ENCODE results near the gene SPOP.

SPOP gene

DNA sequence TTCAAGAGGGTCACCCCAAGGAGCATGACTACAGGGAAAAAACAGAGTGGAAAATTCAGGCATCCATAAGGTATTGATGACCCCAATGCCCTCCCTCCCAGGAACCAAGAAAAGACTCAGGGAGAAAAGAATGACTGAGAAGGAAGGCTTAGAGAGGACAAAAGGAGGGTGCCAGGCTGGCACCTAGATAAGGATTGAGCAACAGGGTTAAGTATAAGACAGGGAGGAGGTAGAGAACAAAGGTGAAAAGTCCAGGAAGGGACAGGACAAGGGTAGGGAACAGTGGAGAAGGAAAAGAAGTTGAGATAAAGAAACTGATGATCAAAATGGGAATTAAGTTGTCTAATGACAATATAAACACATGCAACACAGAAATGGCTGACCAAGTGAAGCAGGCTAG is 27.4 kb upstream of the SPOP start:
- Histone ChIP-seq H3K36me3 (ENCODE audit: low read length) (0 out of 2 replicates have a peak, but pooled peaks cover 3% of the 10 kb centered on the region), H3K4me2 (ENCODE audit: low read depth, low read length, poor library complexity, severe bottlenecking) (no peak overlapping the region)

DNA sequence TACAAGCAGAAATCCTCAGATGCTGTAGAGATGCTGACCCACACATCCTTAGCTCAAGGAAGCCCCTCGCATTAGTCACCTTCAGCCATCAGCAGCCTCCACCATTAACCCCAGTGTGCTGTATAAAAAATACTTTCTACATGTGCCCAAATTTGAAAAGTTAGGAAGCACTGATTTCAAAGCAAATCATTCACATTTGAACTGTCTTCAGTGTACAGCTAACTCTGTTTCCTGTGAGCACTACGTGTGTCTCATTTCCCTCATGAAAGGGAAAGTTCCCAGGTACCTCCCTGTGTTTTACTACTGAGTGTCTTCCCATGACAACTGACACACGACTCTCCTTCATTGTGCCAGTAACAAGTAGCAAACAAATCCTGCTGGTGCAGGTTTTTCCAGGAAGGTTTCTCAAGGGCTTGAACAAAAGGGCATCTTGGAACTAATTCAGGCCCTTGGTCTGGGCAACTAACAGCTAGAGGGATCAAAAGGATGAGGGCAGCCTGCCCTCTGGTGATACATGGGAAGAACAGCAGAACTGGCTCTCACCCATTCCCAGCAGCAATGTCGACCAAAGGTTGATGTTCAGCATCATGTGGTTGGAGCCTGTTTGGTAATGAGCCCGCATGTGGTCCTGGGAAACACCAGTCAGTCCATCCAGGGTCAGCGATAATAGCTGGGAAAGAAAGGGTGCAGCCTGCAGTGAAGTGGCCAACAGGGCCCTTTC is 25.8 kb upstream of the SPOP start:
- Histone ChIP-seq H2AFZ (ENCODE audit: low read depth, low read length, severe bottlenecking) (no peak overlapping the region), H3K4me2 (ENCODE audit: low read depth, low read length, poor library complexity, severe bottlenecking) (no peak overlapping the region), H3K9me2 (replicated peaks; ENCODE audit: insufficient read depth, low read length) (no peaks in the 10 kb centered on the region), H3F3A (ENCODE audit: insufficient read depth) (no peaks in the 10 kb centered on the region), H3K27me3 (ENCODE audit: low read length) (no peaks in the 10 kb centered on the region), H3K36me3 (ENCODE audit: low read length) (0 out of 2 replicates have a peak, but pooled peaks cover 3% of the 10 kb centered on the region), H3K9me3 (ENCODE audit: insufficient read depth, low read length) (no peaks in the 10 kb centered on the region), H4K20me1 (ENCODE audit: low read depth, low read length) (no peaks in the 10 kb centered on the region), H3K79me2 (ENCODE audit: insufficient read depth, low read length) (peaks cover 10% of the 10 kb centered on the region), H3K9ac (ENCODE audit: low read length) (no peak overlapping the region), H3K4me3 (ENCODE audit: insufficient read depth, low read length, poor library complexity, severe bottlenecking) (no peak overlapping the region), H3K27ac (ENCODE audit: low read depth, low read length) (no peak overlapping the region)
- TF ChIP-seq, protein P1, sequence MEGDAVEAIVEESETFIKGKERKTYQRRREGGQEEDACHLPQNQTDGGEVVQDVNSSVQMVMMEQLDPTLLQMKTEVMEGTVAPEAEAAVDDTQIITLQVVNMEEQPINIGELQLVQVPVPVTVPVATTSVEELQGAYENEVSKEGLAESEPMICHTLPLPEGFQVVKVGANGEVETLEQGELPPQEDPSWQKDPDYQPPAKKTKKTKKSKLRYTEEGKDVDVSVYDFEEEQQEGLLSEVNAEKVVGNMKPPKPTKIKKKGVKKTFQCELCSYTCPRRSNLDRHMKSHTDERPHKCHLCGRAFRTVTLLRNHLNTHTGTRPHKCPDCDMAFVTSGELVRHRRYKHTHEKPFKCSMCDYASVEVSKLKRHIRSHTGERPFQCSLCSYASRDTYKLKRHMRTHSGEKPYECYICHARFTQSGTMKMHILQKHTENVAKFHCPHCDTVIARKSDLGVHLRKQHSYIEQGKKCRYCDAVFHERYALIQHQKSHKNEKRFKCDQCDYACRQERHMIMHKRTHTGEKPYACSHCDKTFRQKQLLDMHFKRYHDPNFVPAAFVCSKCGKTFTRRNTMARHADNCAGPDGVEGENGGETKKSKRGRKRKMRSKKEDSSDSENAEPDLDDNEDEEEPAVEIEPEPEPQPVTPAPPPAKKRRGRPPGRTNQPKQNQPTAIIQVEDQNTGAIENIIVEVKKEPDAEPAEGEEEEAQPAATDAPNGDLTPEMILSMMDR (IDR thresholded peaks at IDR 0.05; ENCODE audit: insufficient read depth, low read length, poor library complexity, severe bottlenecking), result no peak
- TF ChIP-seq EZH2phosphoT487 (conservative IDR thresholded peaks at IDR 0.05; ENCODE audit: low read length), result no peak

More for the DNA sequence above, 27.4 kb upstream of the SPOP start:
- no peaks in the 10 kb centered on the region for H4K20me1 ChIP-seq (ENCODE audit: low read depth, low read length)
- H3K9me3 ChIP-seq (ENCODE audit: insufficient read depth, low read length), result no peaks in the 10 kb centered on the region
- no peaks in the 10 kb centered on the region for H3K27me3 ChIP-seq (ENCODE audit: low read length)
- H3F3A ChIP-seq (ENCODE audit: insufficient read depth), result no peaks in the 10 kb centered on the region
- no peak overlapping the region for H3K4me3 ChIP-seq (ENCODE audit: insufficient read depth, low read length, poor library complexity, severe bottlenecking)
- no peak overlapping the region for H3K9ac ChIP-seq (ENCODE audit: low read length)
- H3K9me2 ChIP-seq (replicated peaks; ENCODE audit: insufficient read depth, low read length), result no peaks in the 10 kb centered on the region
- no peak overlapping the region for H3K27ac ChIP-seq (ENCODE audit: low read depth, low read length)
- peaks cover 10% of the 10 kb centered on the region for H3K79me2 ChIP-seq (ENCODE audit: insufficient read depth, low read length)
- H2AFZ ChIP-seq (ENCODE audit: low read depth, low read length, severe bottlenecking), result no peak overlapping the region
- no peak for TF ChIP-seq EZH2phosphoT487 (conservative IDR thresholded peaks at IDR 0.05; ENCODE audit: low read length)
- TF ChIP-seq, protein P1 (IDR thresholded peaks at IDR 0.05; ENCODE audit: insufficient read depth, low read length, poor library complexity, severe bottlenecking), result no peak

DNA sequence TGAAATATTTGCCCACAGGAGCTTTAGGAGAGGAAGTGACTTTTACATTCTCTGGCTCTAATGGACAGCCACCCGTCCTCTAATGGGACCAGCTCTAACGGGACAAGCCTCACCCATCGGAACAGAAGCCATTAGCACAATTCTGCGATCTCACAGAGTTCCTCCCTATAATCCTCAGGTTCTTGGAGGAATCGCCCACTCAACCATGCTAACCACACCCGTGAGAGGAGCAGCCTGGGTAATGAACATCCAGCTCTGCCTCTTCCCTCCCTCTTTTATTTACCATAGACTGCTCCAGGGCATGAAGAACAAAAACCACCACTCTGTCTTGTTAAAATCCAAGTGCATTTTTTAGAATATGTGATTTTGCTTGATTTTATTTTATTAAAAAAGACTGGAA is 23.1 kb upstream of the SPOP start:
- Histone ChIP-seq H3K4me3 (ENCODE audit: insufficient read depth, low read length, poor library complexity, severe bottlenecking) (no peak overlapping the region), H3F3A (ENCODE audit: insufficient read depth) (no peaks in the 10 kb centered on the region), H3K4me2 (ENCODE audit: low read depth, low read length, poor library complexity, severe bottlenecking) (no peak overlapping the region), H3K79me2 (ENCODE audit: insufficient read depth, low read length) (no peaks in the 10 kb centered on the region), H3K9me2 (replicated peaks; ENCODE audit: insufficient read depth, low read length) (no peaks in the 10 kb centered on the region), H2AFZ (ENCODE audit: low read depth, low read length, severe bottlenecking) (no peak overlapping the region), H3K36me3 (ENCODE audit: low read length) (0 out of 2 replicates have a peak, but pooled peaks cover 3% of the 10 kb centered on the region), H3K9me3 (ENCODE audit: insufficient read depth, low read length) (no peaks in the 10 kb centered on the region), H3K27ac (ENCODE audit: low read depth, low read length) (no peak overlapping the region), H3K9ac (ENCODE audit: low read length) (no peak overlapping the region), H3K27me3 (ENCODE audit: low read length) (no peaks in the 10 kb centered on the region), H4K20me1 (ENCODE audit: low read depth, low read length) (no peaks in the 10 kb centered on the region)
- TF ChIP-seq, protein P1 (IDR thresholded peaks at IDR 0.05; ENCODE audit: insufficient read depth, low read length, poor library complexity, severe bottlenecking), result no peak
- no peak for TF ChIP-seq EZH2phosphoT487 (conservative IDR thresholded peaks at IDR 0.05; ENCODE audit: low read length)

Measured in SU-DHL-6 (cell line).